K562 (cell line): ENCODE results near the gene SUGT1. TPM values are rescaled to one million over a fixed set of nuclear protein-coding genes. Genes with fewer than 3 reads are reported as not detected.

Source experiments
- ATAC-seq: fragments of 200-7000 bp; cut with Tn5 transposase; 3 replicates; pipeline ENCODE4 v1.9.1; 2020; ENCODE audit warnings: moderate library complexity
- BruUV-seq: library from RNA; stranded (reverse); fragments of 400-500 nt; replicated peaks from 2 replicates; lab custom pipeline; 2021; lab: Mats Ljungman, UMichigan
- CTCF ChIA-PET: fragments of 300-600 bp; formaldehyde crosslinking; extraction: SDS; loops from one replicate; lab custom pipeline; 2021; ENCODE audit warnings: low intra/inter-chr PET ratio; lab: Yijun Ruan, JAX
- POLR2A ChIA-PET: fragments of 300-600, 350-650 bp; sonication (Branson Sonifier 250); formaldehyde crosslinking; extraction: SDS; loops from one replicate; lab custom pipeline; 2021; ENCODE audit warnings: antibody characterized with exemption, inconsistent platforms; lab: Yijun Ruan, JAX
- DNase-seq, 4 experiments: peaks; one replicate each; pipeline versions ENCODE4 v3.0.0 to v3.0.0-alpha.2; 2011 to 2018; ENCODE audit warnings: low spot score in 3 of 4, mixed read lengths in 3 of 4; ENCODE audit errors: extremely low read depth in 1 of 4
- FAIRE-seq: peaks from 2 replicates; lab custom pipeline; 2011; peaks lifted over from hg19 to GRCh38; lab: Jason Lieb, UNC
- H2AFZ ChIP-seq: 2 replicates; pipeline ENCODE4 v1.6.0; 2011; ENCODE audit warnings: low read depth, low read length, control low read depth, inconsistent platforms
- H3K27ac ChIP-seq: fragments of 200-600 bp; 3 replicates; pipeline ENCODE4 v1.8.0; 2011; ENCODE audit warnings: low read depth, mild to moderate bottlenecking, control low read depth, inconsistent platforms, low read length, moderate library complexity, mixed read lengths; ENCODE audit errors: extremely low read depth
- H3K27me3 ChIP-seq, 2 experiments: fragments of 300-600 bp in 1 of 2; 2 replicates in 1 of 2; 3 replicates in 1 of 2; pipeline versions ENCODE4 v1.6.0 to v1.8.0; 2011; ENCODE audit warnings: inconsistent platforms in 2 of 2, low read length in 2 of 2, mild to moderate bottlenecking in 1 of 2, mixed read lengths in 1 of 2, moderate library complexity in 1 of 2; ENCODE audit not compliant: control insufficient read depth in 2 of 2, insufficient read depth in 2 of 2
- H3K36me3 ChIP-seq: fragments of 300-600 bp; 3 replicates; pipeline ENCODE4 v1.8.0; 2011; ENCODE audit warnings: mild to moderate bottlenecking, low read length, inconsistent platforms; ENCODE audit not compliant: control insufficient read depth, insufficient read depth
- H3K4me1 ChIP-seq, 2 experiments: fragments of 200-600 bp in 1 of 2; replicated peaks in 1 of 2; 2 replicates in 1 of 2; 3 replicates in 1 of 2; pipeline versions ENCODE4 v1.5.1 to v1.8.0; 2011; ENCODE audit warnings: inconsistent platforms in 2 of 2, low read length in 2 of 2, mild to moderate bottlenecking in 1 of 2, mixed read lengths in 1 of 2, moderate library complexity in 1 of 2; ENCODE audit not compliant: control insufficient read depth in 2 of 2, insufficient read depth in 2 of 2
- H3K4me2 ChIP-seq: 2 replicates; pipeline ENCODE4 v1.6.1; 2011; ENCODE audit warnings: low read length, control low read depth, inconsistent platforms, mixed read lengths; ENCODE audit not compliant: insufficient read depth
- H3K4me3 ChIP-seq: fragments of 200-600 bp; sonication (generic), shearing (Covaris generic); 2 replicates; pipeline ENCODE4 v1.5.1; 2016; ENCODE audit warnings: control low read depth, inconsistent platforms
- H3K79me2 ChIP-seq: fragments of 200-600 bp; 3 replicates; pipeline ENCODE4 v1.8.0; 2011; ENCODE audit warnings: low read length, inconsistent platforms; ENCODE audit not compliant: control insufficient read depth, insufficient read depth
- H3K9ac ChIP-seq, 2 experiments: 2 replicates each; pipeline versions ENCODE4 v1.6.0 to v1.6.1; 2011; ENCODE audit warnings: low read depth in 2 of 2, low read length in 2 of 2, control low read depth in 1 of 2, inconsistent platforms in 1 of 2, mild to moderate bottlenecking in 1 of 2, mixed read lengths in 1 of 2; ENCODE audit not compliant: insufficient read depth in 1 of 2
- H3K9me1 ChIP-seq: one replicate; pipeline ENCODE4 v1.6.0; 2011; ENCODE audit warnings: inconsistent platforms, mild to moderate bottlenecking, low read length, moderate library complexity; ENCODE audit not compliant: control insufficient read depth, insufficient read depth
- H3K9me3 ChIP-seq: replicated peaks from 2 replicates; pipeline ENCODE4 v1.5.1; 2011; ENCODE audit warnings: low read depth, low read length, inconsistent platforms; ENCODE audit not compliant: control insufficient read depth, insufficient read depth
- H4K20me1 ChIP-seq: replicated peaks from 2 replicates; pipeline ENCODE4 v1.6.1; 2011; ENCODE audit warnings: low read length, inconsistent platforms, mixed read lengths; ENCODE audit not compliant: control insufficient read depth, insufficient read depth
- CBX3 ChIP-seq, 2 experiments: IDR thresholded peaks; 1 replicate in 1 of 2; 2 replicates in 1 of 2; pipeline ENCODE4 v1.6.1; 2012; ENCODE audit warnings: inconsistent platforms in 2 of 2, low read length in 2 of 2, borderline replicate concordance in 1 of 2, control low read depth in 1 of 2
- ESRRB ChIP-seq: fragments of 250-450 bp; sonication (Bioruptor Pico); IDR thresholded peaks from 2 replicates; pipeline ENCODE4 v1.5.0; 2020; ENCODE audit warnings: mild to moderate bottlenecking, moderate library complexity, borderline replicate concordance
- HDAC1 ChIP-seq, 2 experiments: fragments of 450-650 bp; IDR thresholded peaks; 2 replicates each; pipeline ENCODE4 v1.6.1; 2016 to 2017; ENCODE audit warnings: inconsistent platforms in 1 of 2, mild to moderate bottlenecking in 1 of 2, moderate library complexity in 1 of 2
- HMG20B ChIP-seq: fragments of 250-450 bp; sonication (Bioruptor Pico); IDR thresholded peaks from 2 replicates; pipeline ENCODE4 v1.5.0; 2021; ENCODE audit warnings: mild to moderate bottlenecking
- KAT2B ChIP-seq: IDR thresholded peaks from one replicate; pipeline ENCODE4 v1.6.1; 2012; ENCODE audit warnings: low read depth, mild to moderate bottlenecking, control low read depth, inconsistent platforms, low read length, moderate library complexity
- MAZ ChIP-seq, 2 experiments: fragments of 450-650 bp in 1 of 2; sonication (generic) in 1 of 2; formaldehyde crosslinking; IDR thresholded peaks in 1 of 2; conservative IDR thresholded peaks in 1 of 2; 2 replicates each; pipeline versions ENCODE4 v1.4.0 to v1.5.0; 2020; ENCODE audit warnings: mild to moderate bottlenecking in 1 of 2, missing genetic modification reagents in 1 of 2
- MED1 ChIP-seq: sonication (generic); formaldehyde crosslinking; IDR thresholded peaks from 2 replicates; pipeline ENCODE4 v1.8.1; 2023; ENCODE audit warnings: missing genetic modification reagents, borderline replicate concordance
- MEIS2 ChIP-seq: fragments of 450-650 bp; IDR thresholded peaks from 2 replicates; pipeline ENCODE4 v1.6.1; 2014; ENCODE audit warnings: mild to moderate bottlenecking; ENCODE audit not compliant: partially characterized antibody
- TAL1 ChIP-seq: fragments of 450-650 bp; IDR thresholded peaks from 2 replicates; pipeline ENCODE4 v1.6.1; 2016; ENCODE audit warnings: mild to moderate bottlenecking
- TBP ChIP-seq: optimal IDR thresholded peaks from 2 replicates; pipeline ENCODE3; 2011; ENCODE audit warnings: low read depth, low read length, improper control_type of control experiment
- TCF3 ChIP-seq: sonication (generic); formaldehyde crosslinking; IDR thresholded peaks from 2 replicates; pipeline ENCODE4 v1.4.0; 2020; ENCODE audit warnings: mild to moderate bottlenecking, missing genetic modification reagents
- TEAD4 ChIP-seq, 2 experiments: sonication (generic) in 1 of 2; formaldehyde crosslinking in 1 of 2; IDR thresholded peaks; 2 replicates each; pipeline versions ENCODE4 v1.6.1 to v1.8.0; 2012 to 2022; ENCODE audit warnings: borderline replicate concordance in 1 of 2, inconsistent platforms in 1 of 2, low read length in 1 of 2, mild to moderate bottlenecking in 1 of 2, missing genetic modification reagents in 1 of 2
- WGBS: fragments of 100-300 bp; shearing (Covaris generic); methylation state at CpG from one replicate; pipeline ENCODE4 v1.1.6; 2016; ENCODE audit warnings: low coverage, mixed read lengths; ENCODE audit not compliant: insufficient coverage; ENCODE audit errors: missing lambda C conversion rate; 5-methylcytosine and 5-hydroxymethylcytosine counted together
- in situ Hi-C: fragments of 300-500 bp; cut with MboI; formaldehyde crosslinking; loops from 4 replicates; pipeline ENCODE4 v1.15.0; 2018; ENCODE audit warnings: inconsistent platforms, mixed read lengths
- intact Hi-C: fragments of 100-400 bp; cut with micrococcal nuclease; formaldehyde crosslinking; loops from 2 replicates; pipeline ENCODE4 v1.14.2; 2022
- polyA plus RNA-seq, 8 experiments: library from polyadenylated mRNA; depleted of rRNA in 4 of 8; stranded (reverse) in 5 of 8; unstranded in 3 of 8; fragments of >200 nt; fragmentation: Nextera tagmentation in 2 of 8; fragmentation: Illumina TruSeq in 1 of 8; extraction: Ambion mirVana in 2 of 8; extraction: Trizol in 1 of 8; gene quantifications; 2 replicates each; pipeline versions ENCODE4 v1.2.1 to v1.2.3, GENCODE V29; 2011 to 2014; ENCODE audit warnings: inconsistent platforms in 1 of 8, missing spikeins in 1 of 8
- total RNA-seq, 7 experiments: library from RNA; depleted of rRNA in 6 of 7; stranded (reverse); fragments of >200 nt in 6 of 7; fragmentation: Illumina TruSeq in 2 of 7; extraction: Trizol in 2 of 7; gene quantifications; 2 replicates each; pipeline versions ENCODE4 v1.2.1 to v1.2.3, GENCODE V29; 2011 to 2021; ENCODE audit warnings: low replicate concordance in 1 of 7
- TF ChIP-seq, protein P1 (sequence below): fragments of 450-650 bp; conservative IDR thresholded peaks from 2 replicates; pipeline ENCODE4 v1.6.1; 2016; ENCODE audit warnings: missing genetic modification characterization, low read depth, mild to moderate bottlenecking, missing compliant biosample characterization, moderate library complexity

SUGT1 gene
- total and polyA plus RNA-seq, 9 of the 15 experiments (the other 6 are each of a cell fraction or from before 2014, with no cell fraction given): 38.1 to 67.1 (median 53.8) TPM

DNA sequence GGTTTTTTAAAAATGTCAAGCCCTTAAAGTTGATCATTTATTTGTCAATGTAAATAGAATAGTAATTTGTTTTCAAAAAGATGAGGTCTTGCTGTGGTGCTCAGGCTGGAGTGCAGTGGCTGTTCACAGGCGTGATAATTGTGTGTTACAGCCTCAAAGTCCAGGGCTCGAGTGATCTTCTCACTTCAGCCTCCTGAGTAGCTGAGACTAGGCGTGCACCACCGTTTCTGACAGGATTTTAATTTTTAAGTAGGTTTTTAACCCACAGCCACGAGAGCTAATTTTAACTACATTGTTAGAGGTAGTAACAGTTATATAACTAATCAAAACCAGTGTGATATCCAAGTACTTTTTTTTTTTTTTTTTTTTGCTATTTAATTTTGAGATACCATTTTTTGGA lies 43.9 kb downstream of the SUGT1 start (continued):
- TF ChIP-seq HDAC1 (IDR thresholded peaks at IDR 0.05): no peak

DNA sequence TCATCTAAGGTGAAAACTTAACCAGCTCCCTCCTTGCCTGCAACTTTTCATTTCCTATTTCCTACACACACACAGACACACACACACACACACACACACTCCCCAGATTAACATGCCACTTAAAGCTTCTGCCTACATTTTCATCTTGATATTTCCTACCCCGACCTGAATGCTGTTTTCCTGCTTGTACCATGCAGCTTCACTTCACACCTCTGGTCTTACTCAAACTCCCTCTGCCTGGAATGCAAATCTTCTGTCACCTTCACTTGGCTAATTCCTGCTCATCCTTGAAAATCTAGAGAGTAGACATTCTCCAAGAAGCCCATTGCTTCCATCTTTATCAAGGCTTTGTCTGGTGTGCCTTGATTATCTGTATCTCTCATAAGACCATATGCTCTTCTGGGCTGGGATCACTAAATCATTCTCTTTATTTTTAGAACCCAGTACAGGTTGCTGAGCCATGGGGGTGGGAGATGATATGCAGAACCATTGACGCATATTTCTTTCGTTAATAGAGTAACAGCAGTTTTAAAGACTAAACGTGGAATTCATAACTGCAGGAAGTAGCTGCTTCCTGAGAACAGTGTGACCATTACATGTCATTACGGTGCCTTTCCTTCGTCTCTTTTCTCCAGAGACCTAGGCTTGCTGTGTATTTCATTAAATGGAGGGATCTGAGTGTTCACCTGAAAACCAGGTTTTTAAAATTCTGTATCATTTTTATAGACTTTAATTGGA lies 49.3 kb downstream of the SUGT1 start:
- Histone ChIP-seq H3K36me3 (no peaks in the 10 kb centered on the region), H3K27me3 (no peaks in the 10 kb centered on the region), H3K9ac (no peak overlapping the region), H3K4me3 (no peak overlapping the region), H3K9me3 (no peaks in the 10 kb centered on the region), H2AFZ (no peak overlapping the region), H3K4me2 (no peak overlapping the region), H3K79me2 (no peaks in the 10 kb centered on the region), H3K4me1 (peaks cover 0 to 3% of the 10 kb centered on the region in 2 experiments; a peak in 1 of 5 replicates), H3K9me1 (no peaks in the 10 kb centered on the region), H4K20me1 (no peaks in the 10 kb centered on the region), H3K27ac (no peak overlapping the region)
- intact Hi-C loops (no loop called here), in situ Hi-C loops (no loop called here)
- no TSS peak for BruUV-seq
- DNase-seq: peak in 1 of 4 experiments; percentile 5
- WGBS: 36% methylated on average over 6 of the region's 6 CpGs
- no peak for ATAC-seq
- CTCF ChIA-PET: no interaction called here
- TF ChIP-seq MED1 (no peak), KAT2B (no peak), TBP (no peak), MAZ (CRISPR knock-in tag; conservative IDR thresholded peaks at IDR 0.05 in 1 of 2, IDR thresholded peaks at IDR 0.05 in 1 of 2) (no peak), HMG20B (no peak), CBX3 (IDR thresholded peaks at IDR 0.05; ENCODE audit: borderline replicate concordance in 1 of 2, low read length in 2 of 2) (no peak), MEIS2 (peak; percentile 35), ESRRB (CRISPR knock-in tag) (no peak), TEAD4 (IDR thresholded peaks at IDR 0.05; ENCODE audit: low read length) (peak; percentile 20; the same call in 1 of the 2 replicates), TEAD4 (CRISPR knock-in tag; IDR thresholded peaks at IDR 0.05; ENCODE audit: borderline replicate concordance) (no peak), TAL1 (peak; percentile 34; the same call in 1 of the 2 replicates), TCF3 (0 out of 2 replicates have a peak, but pooled peaks have one; percentile 36)
- TF ChIP-seq, protein P1, sequence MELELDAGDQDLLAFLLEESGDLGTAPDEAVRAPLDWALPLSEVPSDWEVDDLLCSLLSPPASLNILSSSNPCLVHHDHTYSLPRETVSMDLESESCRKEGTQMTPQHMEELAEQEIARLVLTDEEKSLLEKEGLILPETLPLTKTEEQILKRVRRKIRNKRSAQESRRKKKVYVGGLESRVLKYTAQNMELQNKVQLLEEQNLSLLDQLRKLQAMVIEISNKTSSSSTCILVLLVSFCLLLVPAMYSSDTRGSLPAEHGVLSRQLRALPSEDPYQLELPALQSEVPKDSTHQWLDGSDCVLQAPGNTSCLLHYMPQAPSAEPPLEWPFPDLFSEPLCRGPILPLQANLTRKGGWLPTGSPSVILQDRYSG (tag): no peak
- no peak for FAIRE-seq
- POLR2A ChIA-PET: interaction anchor here (0.9 to 1.5 kb wide), 4 partner anchors 8 to 20 kb away, joined by 3 to 4 read pairs (median 3); no protein-coding TSS in a partner anchor
